ENCODE results near the gene SETD6. TPM values are rescaled to one million over a fixed set of nuclear protein-coding genes. Genes with fewer than 3 reads are reported as not detected.
A peak's percentile ranks its signal among the peaks of the same experiment; 100 is the strongest.

SETD6 gene
- total RNA-seq, 4 donors from 2014 or later = 30.8 to 40.2 (median 38.4) TPM

GRCh38 chr16:58532414-58532813 is 17.1 kb downstream of the SETD6 start:
- ATAC-seq = no peak
- Histone ChIP-seq H3K4me1 (no peaks in the 10 kb centered on the region), H3K4me3 (no peak overlapping the region), H3K36me3 (peaks cover 7 to 95% of the 10 kb centered on the region in 2 donors), H3K27me3 (no peaks in the 10 kb centered on the region), H3K27ac (peak overlapping the region in 2 of 4 donors; percentile 69 to 74), H3K9me3 (no peaks in the 10 kb centered on the region)
- intact Hi-C loops (cut with DNase I; ENCODE audit: low total_unique reads) = loop anchor here (2.0 kb wide), 1 partner anchor 16 kb away; no protein-coding TSS in a partner anchor
- TF ChIP-seq CTCF (IDR thresholded peaks at IDR 0.05 in 4 of 5, conservative IDR thresholded peaks at IDR 0.05 in 1 of 5) = no peak
- TF ChIP-seq POLR2A (IDR thresholded peaks at IDR 0.05) = no peak
- DNase-seq = no peak
- in situ Hi-C loops (cut with MboI; ENCODE audit: low sequenced_read_pairs in 4 of 4) = no loop called here

GRCh38 chr16:58533751-58534470 is 18.6 kb downstream of the SETD6 start:
- in situ Hi-C loops (cut with MboI; ENCODE audit: low sequenced_read_pairs in 4 of 4) = no loop called here

GRCh38 chr16:58535100-58535499 is 19.8 kb downstream of the SETD6 start:
- Histone ChIP-seq H3K27me3 (no peaks in the 10 kb centered on the region), H3K27ac (peak overlapping the region in 3 of 4 donors; percentile 66 to 74 (median 69)), H3K36me3 (peaks cover 7 to 95% of the 10 kb centered on the region in 2 donors), H3K9me3 (no peaks in the 10 kb centered on the region), H3K4me3 (no peak overlapping the region), H3K4me1 (no peaks in the 10 kb centered on the region)
- no peak for TF ChIP-seq CTCF (IDR thresholded peaks at IDR 0.05 in 4 of 5, conservative IDR thresholded peaks at IDR 0.05 in 1 of 5)
- in situ Hi-C loops (cut with MboI; ENCODE audit: low sequenced_read_pairs in 4 of 4) (no loop called here), intact Hi-C loops (cut with DNase I; ENCODE audit: low total_unique reads) (no loop called here)
- DNase-seq (no peak), ATAC-seq (no peak)

More at GRCh38 chr16:58533751-58534470, 18.6 kb downstream of the SETD6 start:
- Histone ChIP-seq H3K27me3 (no peaks in the 10 kb centered on the region), H3K4me1 (no peaks in the 10 kb centered on the region), H3K9me3 (no peaks in the 10 kb centered on the region), H3K27ac (peak overlapping the region; percentile 49 to 74 (median 68)), H3K36me3 (peaks cover 7 to 95% of the 10 kb centered on the region in 2 donors), H3K4me3 (no peak overlapping the region)
- TF ChIP-seq CTCF (IDR thresholded peaks at IDR 0.05 in 4 of 5, conservative IDR thresholded peaks at IDR 0.05 in 1 of 5) (no peak), POLR2A (IDR thresholded peaks at IDR 0.05) (no peak)
- ATAC-seq (peak; percentile 64 to 89), DNase-seq (peak in 1 of 2 donors; percentile 64)
- intact Hi-C loops (cut with DNase I; ENCODE audit: low total_unique reads) = loop anchor here (2.0 kb wide), 1 partner anchor 17 kb away; no protein-coding TSS in a partner anchor

GRCh38 chr16:58536278-58536677 is 21.0 kb downstream of the SETD6 start:
- DNase-seq = no peak
- no peaks in the 10 kb centered on the region for H3K9me3 ChIP-seq
- H3K27ac ChIP-seq = no peak overlapping the region
- intact Hi-C loops (cut with DNase I; ENCODE audit: low total_unique reads) = no loop called here
- no peak for TF ChIP-seq POLR2A (IDR thresholded peaks at IDR 0.05)
- no peak for TF ChIP-seq CTCF (IDR thresholded peaks at IDR 0.05 in 4 of 5, conservative IDR thresholded peaks at IDR 0.05 in 1 of 5)
- no peaks in the 10 kb centered on the region for H3K27me3 ChIP-seq
- no peak for ATAC-seq
- in situ Hi-C loops (cut with MboI; ENCODE audit: low sequenced_read_pairs in 4 of 4) = no loop called here
- peaks cover 7 to 95% of the 10 kb centered on the region in 2 donors for H3K36me3 ChIP-seq
- H3K4me3 ChIP-seq = no peak overlapping the region
- no peaks in the 10 kb centered on the region for H3K4me1 ChIP-seq

Measured in gastrocnemius medialis (tissue), 4 donors.